C4-2B (cell line): Measurements from ENCODE around the gene SDS.

Experiments
- CTCF ChIP-seq: fragments of 450-650 bp; conservative IDR thresholded peaks from 2 replicates; pipeline ENCODE4 v1.5.1; 2017; ENCODE audit warnings: mild to moderate bottlenecking
- ZFX ChIP-seq: fragments of 450-650 bp; IDR thresholded peaks from 2 replicates; pipeline ENCODE4 v1.6.1; 2017

- TF ChIP-seq CTCF, result no peak
- TF ChIP-seq ZFX, result no peak
Observed at GRCh38 chr12:113396828-113397496, 6.7 kb downstream of the SDS start.
